Adrenal gland (tissue), 5 donors: ENCODE results near the gene SLIT3.

ENCODE experiments used
- POLR2A ChIP-seq, 2 donors: fragments of 450-650 bp; IDR thresholded peaks; one replicate each; pipeline ENCODE4 v1.6.1; 2017; ENCODE audit warnings: antibody characterized with exemption in 2 of 2, mild to moderate bottlenecking in 2 of 2, moderate library complexity in 1 of 2
- TF ChIP-seq, protein P1 (sequence below), 6 experiments: fragments of 450-650 bp in 4 of 6; fragments of 200-600 bp in 2 of 6; sonication (generic) in 1 of 6; IDR thresholded peaks; 1 replicate in 5 of 6; 2 replicates in 1 of 6; pipeline versions ENCODE4 v1.5.1 to v1.8.0; 2016 to 2021; ENCODE audit warnings: antibody characterized with exemption in 6 of 6, mild to moderate bottlenecking in 2 of 6, moderate library complexity in 1 of 6
- donor health status: DM: no; HTN: no; CAD: no.

DNA sequence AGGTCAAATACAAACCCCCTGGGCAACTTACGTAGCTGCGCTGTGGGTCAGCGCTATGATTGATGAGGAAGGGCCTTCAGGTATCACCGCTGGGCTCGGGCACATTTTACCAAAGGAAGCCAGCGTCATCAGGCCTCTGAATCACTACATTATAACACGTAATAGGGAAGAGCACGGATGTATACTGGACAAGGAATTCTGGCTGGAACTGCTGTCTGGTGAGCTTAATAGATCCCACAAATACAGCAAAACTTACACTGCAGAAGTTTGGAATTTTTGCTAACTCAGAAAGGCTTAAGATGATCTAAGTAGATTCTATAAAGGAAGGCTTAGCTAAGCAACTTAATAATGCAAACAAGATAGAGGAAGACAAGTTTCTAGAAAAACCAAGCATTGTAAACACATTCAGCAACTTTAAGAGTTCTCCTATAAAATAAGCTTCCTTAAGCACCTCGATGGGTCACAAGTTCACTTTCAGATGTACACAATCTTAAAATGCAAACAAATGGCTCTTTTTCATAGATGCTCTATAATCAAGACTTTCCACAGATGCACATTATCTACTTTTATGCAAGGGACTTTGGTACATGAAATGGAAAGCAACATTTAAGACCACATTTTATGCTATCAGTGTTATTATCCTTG, 361.7 kb downstream of the SLIT3 start:
- no peak for TF ChIP-seq POLR2A (IDR thresholded peaks at IDR 0.05)
- TF ChIP-seq, protein P1, sequence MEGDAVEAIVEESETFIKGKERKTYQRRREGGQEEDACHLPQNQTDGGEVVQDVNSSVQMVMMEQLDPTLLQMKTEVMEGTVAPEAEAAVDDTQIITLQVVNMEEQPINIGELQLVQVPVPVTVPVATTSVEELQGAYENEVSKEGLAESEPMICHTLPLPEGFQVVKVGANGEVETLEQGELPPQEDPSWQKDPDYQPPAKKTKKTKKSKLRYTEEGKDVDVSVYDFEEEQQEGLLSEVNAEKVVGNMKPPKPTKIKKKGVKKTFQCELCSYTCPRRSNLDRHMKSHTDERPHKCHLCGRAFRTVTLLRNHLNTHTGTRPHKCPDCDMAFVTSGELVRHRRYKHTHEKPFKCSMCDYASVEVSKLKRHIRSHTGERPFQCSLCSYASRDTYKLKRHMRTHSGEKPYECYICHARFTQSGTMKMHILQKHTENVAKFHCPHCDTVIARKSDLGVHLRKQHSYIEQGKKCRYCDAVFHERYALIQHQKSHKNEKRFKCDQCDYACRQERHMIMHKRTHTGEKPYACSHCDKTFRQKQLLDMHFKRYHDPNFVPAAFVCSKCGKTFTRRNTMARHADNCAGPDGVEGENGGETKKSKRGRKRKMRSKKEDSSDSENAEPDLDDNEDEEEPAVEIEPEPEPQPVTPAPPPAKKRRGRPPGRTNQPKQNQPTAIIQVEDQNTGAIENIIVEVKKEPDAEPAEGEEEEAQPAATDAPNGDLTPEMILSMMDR (IDR thresholded peaks at IDR 0.05): no peak
